OCI-LY1 (cell line): Measurements from ENCODE around the gene HEXIM1.

Experiments
- CTCF ChIP-seq: fragments of 200-600 bp; sonication (generic), shearing (Covaris generic); IDR thresholded peaks from 2 replicates; pipeline ENCODE4 v1.5.1; 2017; ENCODE audit warnings: mild to moderate bottlenecking, antibody characterized with exemption, low read length, moderate library complexity, mixed read lengths
- EZH2 ChIP-seq: fragments of 200-600 bp; sonication (generic), shearing (Covaris generic); IDR thresholded peaks from 2 replicates; pipeline ENCODE4 v1.8.0; 2017; ENCODE audit warnings: borderline replicate concordance, mixed run types, mild to moderate bottlenecking, antibody characterized with exemption, low read length, moderate library complexity, mixed read lengths

GRCh38 chr17:45108051-45108450 is 40.2 kb upstream of the HEXIM1 start:
- TF ChIP-seq CTCF: no peak
- no peak for TF ChIP-seq EZH2
